HG02852 (cell line): ENCODE measurements around the gene MPZL2.

Experiments used
- ATAC-seq: cut with Tn5 transposase; IDR thresholded peaks from one replicate; pipeline ENCODE4 v1.9.1; 2021; ENCODE audit warnings: mild to moderate bottlenecking, moderate library complexity; ENCODE audit not compliant: unreplicated experiment

The MPZL2 gene

GRCh38 chr11:118243993-118244762 is 19.9 kb downstream of the MPZL2 start:
- no peak for ATAC-seq

GRCh38 chr11:118243161-118243560 is 20.9 kb downstream of the MPZL2 start:
- no peak for ATAC-seq

DNA sequence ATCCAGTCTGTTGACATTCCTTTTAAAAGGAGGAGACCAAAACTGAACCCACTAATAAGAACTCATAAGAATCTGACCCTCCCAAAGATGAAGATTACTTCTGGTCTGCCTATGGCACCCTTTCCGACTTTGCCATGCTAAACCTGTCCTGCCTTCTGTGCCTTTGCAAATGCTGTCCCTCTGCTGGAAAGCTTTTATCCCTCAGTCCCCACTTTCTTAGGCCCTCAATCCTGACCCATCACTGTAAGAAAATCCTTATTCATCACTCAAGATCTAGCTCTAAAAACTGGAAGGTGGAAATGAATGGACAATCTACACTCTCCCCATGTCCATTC is 22.4 kb downstream of the MPZL2 start:
- ATAC-seq: no peak

GRCh38 chr11:118240999-118241763 is 22.9 kb downstream of the MPZL2 start:
- ATAC-seq: peak; percentile 73

DNA sequence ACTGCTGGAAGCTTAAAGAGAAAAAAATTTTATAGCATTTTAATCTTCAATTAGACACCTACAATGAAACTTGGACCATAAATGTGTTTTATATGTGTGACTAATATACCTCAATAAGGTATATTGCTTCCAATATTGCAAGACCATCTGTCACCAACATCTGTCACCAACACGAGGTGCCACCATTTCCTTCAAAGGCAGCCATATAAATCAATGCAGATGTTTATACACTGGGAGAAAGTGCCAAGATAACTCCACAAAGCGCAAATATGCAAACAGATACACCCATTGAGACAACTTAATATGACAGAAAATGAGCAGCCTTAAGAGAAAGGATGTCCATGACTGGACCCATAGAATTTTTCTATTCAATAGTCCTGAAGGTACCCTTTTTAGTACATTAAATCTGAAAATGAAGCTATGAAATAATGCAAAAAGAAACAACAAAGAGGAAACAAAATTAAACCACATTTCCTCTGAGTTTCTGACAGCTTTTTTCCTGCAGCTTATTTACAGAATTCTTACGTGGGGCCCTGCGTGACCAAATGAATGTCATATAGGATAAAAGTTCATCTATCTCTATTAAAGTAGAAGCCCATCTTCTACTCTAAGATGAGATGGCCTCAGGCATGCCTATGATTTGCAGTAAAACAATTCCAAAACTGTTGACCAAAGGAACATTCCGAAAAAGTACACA is 24.4 kb downstream of the MPZL2 start:
- no peak for ATAC-seq

- no peak for ATAC-seq
These were observed 25.2 kb downstream of the MPZL2 start for GRCh38 chr11:118238929-118239328.

DNA sequence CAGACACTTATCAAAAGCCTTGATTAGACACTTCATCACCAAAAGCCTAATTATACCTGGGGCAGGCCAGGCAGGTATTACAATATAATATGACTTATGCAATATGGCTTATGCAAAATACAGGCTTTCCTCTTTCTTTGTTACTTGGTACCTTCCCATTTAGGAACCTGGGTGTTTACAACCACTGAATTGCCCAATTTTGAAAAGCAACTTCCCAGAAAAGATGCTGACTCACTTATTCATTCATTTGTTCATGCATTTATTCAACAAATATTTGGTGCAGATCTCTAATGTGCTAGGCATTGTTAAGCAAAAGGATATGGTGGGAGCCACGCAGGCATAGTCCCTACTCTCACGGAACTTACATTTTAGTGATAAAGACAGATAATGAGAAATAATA is 25.7 kb downstream of the MPZL2 start:
- ATAC-seq: no peak

GRCh38 chr11:118236170-118236569 is 27.9 kb downstream of the MPZL2 start:
- ATAC-seq: no peak

- ATAC-seq: no peak
These were observed 29.3 kb downstream of the MPZL2 start for GRCh38 chr11:118234833-118235232.

GRCh38 chr11:118233850-118234249 is 30.2 kb downstream of the MPZL2 start:
- ATAC-seq: no peak

DNA sequence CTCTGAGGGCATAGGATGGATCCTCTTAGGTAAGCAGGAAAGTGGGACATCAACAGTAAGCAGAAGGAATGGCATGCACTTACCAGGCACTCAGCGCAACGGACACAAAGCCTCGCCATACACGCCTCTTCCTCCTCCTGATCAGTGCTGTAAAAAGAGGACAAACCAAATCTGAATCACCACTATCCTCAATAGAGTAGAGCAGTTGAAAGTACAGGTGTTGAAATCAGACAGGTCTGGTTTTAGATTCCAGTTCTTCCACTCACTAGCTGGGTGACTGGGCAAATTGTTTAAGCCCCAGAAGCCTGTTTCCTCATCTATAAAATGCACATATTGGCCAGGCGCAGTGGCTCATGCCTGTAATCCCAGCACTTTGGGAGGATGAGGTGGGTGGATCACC is 30.7 kb downstream of the MPZL2 start:
- no peak for ATAC-seq

GRCh38 chr11:118232659-118233058 is 31.4 kb downstream of the MPZL2 start:
- ATAC-seq: no peak

DNA sequence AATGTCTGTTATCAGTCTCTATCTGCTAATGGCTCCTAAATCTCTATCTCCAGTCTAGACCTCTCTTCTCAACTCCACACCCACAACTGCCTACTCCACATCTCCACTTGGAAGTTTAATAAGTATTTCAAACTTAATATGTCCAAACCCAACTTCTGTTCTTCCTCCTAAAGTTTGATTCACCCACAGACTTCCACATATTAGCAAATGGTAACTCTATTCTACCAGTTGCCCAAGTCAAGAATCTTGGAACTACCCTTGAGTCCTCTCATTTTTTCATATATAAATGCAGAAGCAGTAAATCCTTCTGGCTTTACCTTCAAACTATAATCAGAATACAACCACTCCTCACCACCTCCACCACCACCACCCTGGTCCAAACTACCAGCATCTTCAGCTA is 32.6 kb downstream of the MPZL2 start:
- ATAC-seq: no peak

GRCh38 chr11:118230088-118230487 is 34.0 kb downstream of the MPZL2 start:
- ATAC-seq: no peak

DNA sequence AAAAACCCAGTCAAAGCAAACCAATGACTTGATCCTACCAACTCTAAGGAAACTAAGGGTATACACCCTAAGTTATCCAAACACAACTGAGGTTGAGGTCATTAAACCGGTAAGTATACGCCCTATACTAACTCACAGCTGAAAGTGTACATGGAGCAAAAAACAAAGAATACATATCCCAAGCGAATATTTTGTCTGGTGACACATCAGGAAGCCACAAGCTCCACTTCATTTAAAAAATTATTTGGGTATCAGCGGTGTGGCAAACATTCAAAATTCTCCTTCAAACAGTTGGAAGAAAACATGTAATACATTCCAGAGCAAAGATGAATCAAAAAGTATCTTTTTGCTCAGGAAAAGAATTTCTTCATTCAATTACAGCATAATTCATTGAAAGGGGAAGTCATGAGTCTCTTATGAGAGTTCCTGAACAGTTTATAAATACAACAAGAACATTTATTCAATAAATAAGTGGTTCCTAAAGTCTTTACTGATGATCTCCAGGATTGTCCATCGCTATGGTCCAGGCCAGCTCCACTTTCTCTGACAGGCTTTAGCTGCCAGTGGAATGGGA is 34.7 kb downstream of the MPZL2 start:
- ATAC-seq: no peak

GRCh38 chr11:118227865-118228785 is 36.0 kb downstream of the MPZL2 start:
- peak; percentile 56 for ATAC-seq

- ATAC-seq: no peak
These were observed 37.3 kb downstream of the MPZL2 start for GRCh38 chr11:118226781-118227180.

DNA sequence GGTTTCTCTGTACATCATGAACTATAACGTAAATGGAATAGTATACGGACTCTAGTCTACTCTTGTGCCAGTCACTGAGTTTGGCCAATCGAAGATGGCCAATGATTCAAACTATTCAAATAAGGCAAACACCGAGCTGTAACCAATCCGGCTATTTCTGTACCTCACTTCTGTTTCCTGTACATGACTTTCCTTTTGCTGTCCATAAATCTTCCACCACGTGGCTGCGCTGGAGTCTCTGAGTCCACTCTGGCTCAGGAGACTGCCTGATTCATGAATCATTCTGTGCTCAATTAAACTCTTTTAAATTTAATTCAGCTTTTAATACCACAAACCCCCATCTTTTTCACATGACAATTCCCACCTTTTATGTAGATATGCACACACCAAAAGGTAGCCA is 37.8 kb downstream of the MPZL2 start:
- no peak for ATAC-seq

- ATAC-seq: peak; percentile 45
These were observed 39.4 kb downstream of the MPZL2 start, which contains the start of gene JAML for GRCh38 chr11:118224511-118225188. JAML (minus strand) TSS chr11:118225011; CDS start chr11:118214866, 10,145 bp downstream.

GRCh38 chr11:118223992-118224391 is 40.1 kb downstream of the MPZL2 start:
- ATAC-seq: no peak
